Neural cell (in vitro differentiated cells): ENCODE data around the gene ARHGDIB. TPM values are rescaled to one million over a fixed set of nuclear protein-coding genes. Genes with fewer than 3 reads are reported as not detected.

ENCODE experiments used
- H2AFZ ChIP-seq: fragments of 200-600, 300-800 bp; sonication (generic), shearing (Covaris generic); 2 replicates; pipeline ENCODE4 v1.6.0; 2014; ENCODE audit warnings: low read depth, mild to moderate bottlenecking, antibody characterized with exemption, low read length, moderate library complexity
- H3F3A ChIP-seq: fragments of 200-600 bp; shearing (Covaris generic); 2 replicates; pipeline ENCODE4 v1.6.1; 2016; ENCODE audit warnings: mild to moderate bottlenecking, moderate library complexity, mixed read lengths, antibody characterized with exemption, low read length; ENCODE audit not compliant: insufficient read depth, poor library complexity, severe bottlenecking
- H3K27ac ChIP-seq: fragments of 200-600, 300-800 bp; sonication (generic), shearing (Covaris generic); 2 replicates; pipeline ENCODE4 v1.5.1; 2014; ENCODE audit warnings: mild to moderate bottlenecking, low read length, moderate library complexity
- H3K27me3 ChIP-seq: fragments of 300-800, 200-600 bp; sonication (generic), shearing (Covaris generic); 2 replicates; pipeline ENCODE4 v1.6.0; 2014; ENCODE audit warnings: mild to moderate bottlenecking, low read depth, low read length, moderate library complexity; ENCODE audit not compliant: insufficient read depth
- H3K36me3 ChIP-seq: fragments of 300-800, 200-600 bp; sonication (generic), shearing (Covaris generic); 2 replicates; pipeline ENCODE4 v1.5.1; 2014; ENCODE audit warnings: mild to moderate bottlenecking, antibody characterized with exemption, low read length, moderate library complexity; ENCODE audit not compliant: insufficient read depth
- H3K4me2 ChIP-seq: fragments of 300-800, 200-600 bp; sonication (generic), shearing (Covaris generic); 2 replicates; pipeline ENCODE4 v1.6.0; 2014; ENCODE audit warnings: mild to moderate bottlenecking, low read length
- H3K4me3 ChIP-seq: fragments of 300-800, 200-600 bp; sonication (generic), shearing (Covaris generic); 2 replicates; pipeline ENCODE4 v1.5.1; 2014; ENCODE audit warnings: mild to moderate bottlenecking, low read length, moderate library complexity
- H3K79me2 ChIP-seq: fragments of 200-600 bp; shearing (Covaris generic); replicated peaks from 2 replicates; pipeline ENCODE4 v1.6.0; 2014; ENCODE audit warnings: mild to moderate bottlenecking, low read length, moderate library complexity; ENCODE audit not compliant: insufficient read depth
- H3K9ac ChIP-seq: fragments of 300-800, 200-600 bp; sonication (generic), shearing (Covaris generic); 2 replicates; pipeline ENCODE4 v1.6.1; 2016; ENCODE audit warnings: mild to moderate bottlenecking, low read length, mixed read lengths
- H3K9me2 ChIP-seq: fragments of 200-600 bp; shearing (Covaris generic); 2 replicates; pipeline ENCODE4 v1.6.1; 2016; ENCODE audit warnings: mild to moderate bottlenecking, low read length, mixed read lengths; ENCODE audit not compliant: insufficient read depth
- H3K9me3 ChIP-seq: fragments of 200-600, 300-800 bp; sonication (generic), shearing (Covaris generic); 2 replicates; pipeline ENCODE4 v1.6.1; 2016; ENCODE audit warnings: mild to moderate bottlenecking, mixed run types, low read length, moderate library complexity, mixed read lengths
- H4K20me1 ChIP-seq: fragments of 200-600 bp; shearing (Covaris generic); 2 replicates; pipeline ENCODE4 v1.6.1; 2016; ENCODE audit warnings: mild to moderate bottlenecking, mixed run types; ENCODE audit not compliant: insufficient read depth
- CTCF ChIP-seq: fragments of 450-650 bp; IDR thresholded peaks from 2 replicates; pipeline ENCODE4 v1.5.1; 2014; ENCODE audit warnings: antibody characterized with exemption, mild to moderate bottlenecking, moderate library complexity; ENCODE audit not compliant: poor library complexity, severe bottlenecking
- EP300 ChIP-seq: fragments of 450-650 bp; conservative IDR thresholded peaks from 2 replicates; pipeline ENCODE4 v1.6.1; 2014; ENCODE audit warnings: antibody characterized with exemption, mild to moderate bottlenecking, moderate library complexity; ENCODE audit not compliant: poor library complexity, severe bottlenecking
- EZH2 ChIP-seq: fragments of 200-600, 300-800 bp; shearing (Covaris generic), sonication (generic); IDR thresholded peaks from 2 replicates; pipeline ENCODE4 v1.6.1; 2014; ENCODE audit warnings: antibody characterized with exemption, low read length, borderline replicate concordance, mild to moderate bottlenecking; ENCODE audit not compliant: insufficient read depth, poor library complexity, severe bottlenecking
- MXI1 ChIP-seq: fragments of 450-650 bp; conservative IDR thresholded peaks from 2 replicates; pipeline ENCODE4 v1.6.1; 2014; ENCODE audit warnings: antibody characterized with exemption, mild to moderate bottlenecking; ENCODE audit not compliant: poor library complexity, severe bottlenecking
- POLR2AphosphoS5 ChIP-seq: IDR thresholded peaks from 2 replicates; pipeline ENCODE4 v1.6.1; 2012
- RAD21 ChIP-seq: fragments of 450-650 bp; conservative IDR thresholded peaks from 2 replicates; pipeline ENCODE4 v1.6.1; 2014; ENCODE audit warnings: antibody characterized with exemption, mild to moderate bottlenecking, moderate library complexity
- SMC3 ChIP-seq: fragments of 450-650 bp; conservative IDR thresholded peaks from 2 replicates; pipeline ENCODE4 v1.6.1; 2014; ENCODE audit warnings: antibody characterized with exemption, mild to moderate bottlenecking, moderate library complexity; ENCODE audit not compliant: poor library complexity
- TAF1 ChIP-seq: IDR thresholded peaks from 2 replicates; pipeline ENCODE4 v1.6.1; 2012; ENCODE audit warnings: low read depth
- polyA plus RNA-seq: library from polyadenylated mRNA; depleted of rRNA; stranded (reverse); fragments of >200 nt; gene quantifications from 2 replicates; pipeline ENCODE4 v1.2.3, GENCODE V29; 2014
- TF ChIP-seq, protein P1 (sequence below): IDR thresholded peaks from 2 replicates; pipeline ENCODE4 v1.6.1; 2012; ENCODE audit warnings: borderline replicate concordance

Gene ARHGDIB
- polyA plus RNA-seq, 1 donor from 2014 or later: 7.7 TPM

DNA sequence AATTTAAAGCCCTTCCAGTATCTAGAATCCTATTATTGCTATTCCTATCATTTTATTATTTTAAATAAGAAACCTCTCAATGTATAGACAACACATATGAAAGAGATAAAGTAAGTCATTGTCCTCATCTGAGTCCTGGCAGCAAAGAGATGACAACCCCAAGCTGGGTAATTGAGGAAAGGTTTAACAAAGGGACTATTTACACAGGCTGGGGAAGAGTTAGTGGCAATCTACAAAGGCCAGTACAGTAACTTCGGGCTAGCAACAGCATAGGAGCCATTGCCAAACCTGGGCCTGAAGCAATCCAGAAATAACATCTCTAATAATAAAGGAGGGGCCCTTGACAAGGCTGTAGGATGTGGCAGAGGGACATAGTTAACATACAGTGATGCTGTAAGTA, 22.6 kb upstream of the ARHGDIB start:
- H3K36me3 ChIP-seq: no peaks in the 10 kb centered on the region
- no peaks in the 10 kb centered on the region for H3K9me2 ChIP-seq
- no peak overlapping the region for H3K27ac ChIP-seq
- no peak overlapping the region for H3K4me3 ChIP-seq
- H3K9ac ChIP-seq: no peak overlapping the region
- no peak overlapping the region for H3K4me2 ChIP-seq
- H3K9me3 ChIP-seq: no peaks in the 10 kb centered on the region
- TF ChIP-seq, protein P1, sequence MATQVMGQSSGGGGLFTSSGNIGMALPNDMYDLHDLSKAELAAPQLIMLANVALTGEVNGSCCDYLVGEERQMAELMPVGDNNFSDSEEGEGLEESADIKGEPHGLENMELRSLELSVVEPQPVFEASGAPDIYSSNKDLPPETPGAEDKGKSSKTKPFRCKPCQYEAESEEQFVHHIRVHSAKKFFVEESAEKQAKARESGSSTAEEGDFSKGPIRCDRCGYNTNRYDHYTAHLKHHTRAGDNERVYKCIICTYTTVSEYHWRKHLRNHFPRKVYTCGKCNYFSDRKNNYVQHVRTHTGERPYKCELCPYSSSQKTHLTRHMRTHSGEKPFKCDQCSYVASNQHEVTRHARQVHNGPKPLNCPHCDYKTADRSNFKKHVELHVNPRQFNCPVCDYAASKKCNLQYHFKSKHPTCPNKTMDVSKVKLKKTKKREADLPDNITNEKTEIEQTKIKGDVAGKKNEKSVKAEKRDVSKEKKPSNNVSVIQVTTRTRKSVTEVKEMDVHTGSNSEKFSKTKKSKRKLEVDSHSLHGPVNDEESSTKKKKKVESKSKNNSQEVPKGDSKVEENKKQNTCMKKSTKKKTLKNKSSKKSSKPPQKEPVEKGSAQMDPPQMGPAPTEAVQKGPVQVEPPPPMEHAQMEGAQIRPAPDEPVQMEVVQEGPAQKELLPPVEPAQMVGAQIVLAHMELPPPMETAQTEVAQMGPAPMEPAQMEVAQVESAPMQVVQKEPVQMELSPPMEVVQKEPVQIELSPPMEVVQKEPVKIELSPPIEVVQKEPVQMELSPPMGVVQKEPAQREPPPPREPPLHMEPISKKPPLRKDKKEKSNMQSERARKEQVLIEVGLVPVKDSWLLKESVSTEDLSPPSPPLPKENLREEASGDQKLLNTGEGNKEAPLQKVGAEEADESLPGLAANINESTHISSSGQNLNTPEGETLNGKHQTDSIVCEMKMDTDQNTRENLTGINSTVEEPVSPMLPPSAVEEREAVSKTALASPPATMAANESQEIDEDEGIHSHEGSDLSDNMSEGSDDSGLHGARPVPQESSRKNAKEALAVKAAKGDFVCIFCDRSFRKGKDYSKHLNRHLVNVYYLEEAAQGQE: no peak
- TF ChIP-seq RAD21: no peak
- no peak for TF ChIP-seq EP300
- no peak for TF ChIP-seq CTCF
- no peak for TF ChIP-seq MXI1
- TF ChIP-seq TAF1: no peak
- TF ChIP-seq SMC3: no peak
- H2AFZ ChIP-seq: no peak overlapping the region
- no peaks in the 10 kb centered on the region for H4K20me1 ChIP-seq
- H3F3A ChIP-seq: no peaks in the 10 kb centered on the region
- H3K79me2 ChIP-seq: no peaks in the 10 kb centered on the region
- no peaks in the 10 kb centered on the region for H3K27me3 ChIP-seq

DNA sequence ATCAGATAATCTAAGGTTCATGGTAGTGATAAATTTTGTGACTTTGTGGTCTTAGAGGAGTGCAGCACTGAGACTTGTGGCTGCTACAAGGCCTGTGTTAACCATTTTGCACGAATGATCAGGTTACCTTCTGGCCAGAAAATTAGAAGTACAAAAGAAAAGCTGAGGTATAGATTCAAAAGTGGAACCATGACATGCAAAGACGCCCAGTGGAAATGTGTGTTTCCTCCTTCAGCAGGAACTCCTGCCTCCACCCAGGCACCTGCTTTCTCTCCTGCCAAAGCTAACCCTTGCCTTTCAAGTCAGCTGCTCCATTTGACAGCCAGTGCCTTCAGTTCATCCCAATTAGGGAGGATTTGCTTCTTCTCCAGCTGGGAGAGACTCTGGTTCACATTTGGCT, 21.6 kb upstream of the ARHGDIB start:
- Histone ChIP-seq H3K9me2 (no peaks in the 10 kb centered on the region), H3K79me2 (no peaks in the 10 kb centered on the region), H3K4me2 (no peak overlapping the region), H3F3A (no peaks in the 10 kb centered on the region), H3K27ac (no peak overlapping the region), H3K27me3 (no peaks in the 10 kb centered on the region), H3K9ac (no peak overlapping the region), H3K36me3 (no peaks in the 10 kb centered on the region), H3K9me3 (no peaks in the 10 kb centered on the region), H2AFZ (no peak overlapping the region), H4K20me1 (no peaks in the 10 kb centered on the region), H3K4me3 (no peak overlapping the region)
- no peak for TF ChIP-seq TAF1
- TF ChIP-seq MXI1: no peak
- TF ChIP-seq EZH2: no peak
- no peak for TF ChIP-seq RAD21

- Histone ChIP-seq H3K27ac (no peak overlapping the region), H3K9me2 (no peaks in the 10 kb centered on the region), H3K36me3 (no peaks in the 10 kb centered on the region), H4K20me1 (no peaks in the 10 kb centered on the region), H3K9me3 (no peaks in the 10 kb centered on the region), H3K9ac (no peak overlapping the region), H3K79me2 (no peaks in the 10 kb centered on the region), H3K4me3 (no peak overlapping the region), H3K4me2 (no peak overlapping the region), H3F3A (no peaks in the 10 kb centered on the region), H2AFZ (no peak overlapping the region), H3K27me3 (no peaks in the 10 kb centered on the region)
- no peak for TF ChIP-seq TAF1
- TF ChIP-seq MXI1: no peak
- no peak for TF ChIP-seq RAD21
- TF ChIP-seq CTCF: no peak
- TF ChIP-seq, protein P1: no peak
- no peak for TF ChIP-seq EP300
- TF ChIP-seq SMC3: no peak
- TF ChIP-seq EZH2: no peak
- TF ChIP-seq POLR2AphosphoS5: no peak
Measured at GRCh38 chr12:14982562-14982961, 21.2 kb upstream of the ARHGDIB start.
